HCT116 (cell line): ENCODE results near the gene ADD3. TPM values are rescaled to one million over a fixed set of nuclear protein-coding genes. Genes with fewer than 3 reads are reported as not detected.

Experiments used
- ATAC-seq: fragments of 200-7000 bp; cut with Tn5 transposase; 2 replicates; pipeline ENCODE4 v1.9.1; 2020; ENCODE audit warnings: mild to moderate bottlenecking, moderate library complexity
- BruUV-seq: library from RNA; stranded (reverse); fragments of 400-500 nt; replicated peaks from 2 replicates; lab custom pipeline; 2021; lab: Mats Ljungman, UMichigan
- CTCF ChIA-PET: fragments of 300-600 bp; sonication (Branson Sonifier 250); formaldehyde crosslinking; loops from one replicate; lab custom pipeline; 2021; ENCODE audit warnings: antibody characterized with exemption; lab: Charles Lee
- POLR2A ChIA-PET: fragments of 300-600, 350-600 bp; sonication (Branson Sonifier 250); formaldehyde crosslinking; loops from one replicate; lab custom pipeline; 2021; ENCODE audit warnings: antibody characterized with exemption; lab: Charles Lee
- RAD21 ChIA-PET, 2 experiments: fragments of 300-600 bp; sonication (Branson Sonifier 250); formaldehyde crosslinking; loops; one replicate each; lab custom pipeline; 2023; ENCODE audit warnings: low total read pairs in 2 of 2; ENCODE audit not compliant: uncharacterized antibody in 2 of 2, unreplicated experiment in 2 of 2, low non-redundant PET in 1 of 2; lab: Charles Lee
- DNase-seq: peaks from one replicate; pipeline ENCODE4 v3.0.0-alpha.2; 2010; ENCODE audit warnings: low read depth, low spot score
- H2AFZ ChIP-seq: fragments of 200-600 bp; shearing (Covaris generic), sonication (generic); 2 replicates; pipeline ENCODE4 v1.6.1; 2017; ENCODE audit warnings: low read depth, mixed run types, mixed read lengths, antibody characterized with exemption, low read length; ENCODE audit not compliant: poor library complexity, severe bottlenecking
- H3K27ac ChIP-seq: 2 replicates; pipeline ENCODE4 v1.5.1; 2012; ENCODE audit warnings: low read depth, low read length
- H3K27me3 ChIP-seq: fragments of 200-600 bp; sonication (generic); 2 replicates; pipeline ENCODE4 v1.6.1; 2016; ENCODE audit warnings: mixed run types, low read length, mixed read lengths; ENCODE audit not compliant: insufficient read depth
- H3K36me3 ChIP-seq, 2 experiments: fragments of 200-500 bp in 1 of 2; fragments of 200-600 bp in 1 of 2; sonication (Bioruptor generic) in 1 of 2; sonication (generic) in 1 of 2; 2 replicates each; pipeline versions ENCODE4 v1.5.1 to v1.6.1; 2014 to 2016; ENCODE audit warnings: low read length in 2 of 2, inconsistent platforms in 1 of 2, mixed read lengths in 1 of 2, mixed run types in 1 of 2; ENCODE audit not compliant: insufficient read depth in 2 of 2, control insufficient read depth in 1 of 2
- H3K4me1 ChIP-seq, 2 experiments: fragments of 200-600 bp in 1 of 2; sonication (generic) in 1 of 2; 2 replicates each; pipeline versions ENCODE4 v1.5.1 to v1.6.1; 2012 to 2017; ENCODE audit warnings: low read length in 2 of 2, inconsistent platforms in 1 of 2, mild to moderate bottlenecking in 1 of 2, mixed read lengths in 1 of 2, mixed run types in 1 of 2, moderate library complexity in 1 of 2; ENCODE audit not compliant: insufficient read depth in 2 of 2, control insufficient read depth in 1 of 2
- H3K4me2 ChIP-seq: fragments of 200-600 bp; sonication (generic); 2 replicates; pipeline ENCODE4 v1.6.1; 2017; ENCODE audit warnings: mixed run types, low read length, mixed read lengths
- H3K4me3 ChIP-seq, 2 experiments: fragments of 200-600 bp in 1 of 2; sonication (generic) in 1 of 2; replicated peaks in 1 of 2; 2 replicates each; pipeline ENCODE4 v1.5.1; 2011 to 2016; ENCODE audit warnings: low read length in 2 of 2, control low read depth in 1 of 2, low read depth in 1 of 2, mild to moderate bottlenecking in 1 of 2, mixed read lengths in 1 of 2, mixed run types in 1 of 2
- H3K79me2 ChIP-seq: fragments of 200-600 bp; sonication (generic); 2 replicates; pipeline ENCODE4 v1.6.1; 2017; ENCODE audit warnings: mild to moderate bottlenecking, mixed run types, low read length, moderate library complexity, mixed read lengths; ENCODE audit not compliant: insufficient read depth
- H3K9ac ChIP-seq: fragments of 200-600 bp; sonication (generic); 2 replicates; pipeline ENCODE4 v1.6.1; 2016; ENCODE audit warnings: low read length, mixed read lengths
- H3K9me2 ChIP-seq: fragments of 200-600 bp; sonication (generic), shearing (Covaris generic); 2 replicates; pipeline ENCODE4 v1.6.1; 2017; ENCODE audit warnings: mixed run types, mild to moderate bottlenecking, moderate library complexity; ENCODE audit not compliant: insufficient read depth
- H3K9me3 ChIP-seq, 2 experiments: fragments of 200-500 bp in 1 of 2; fragments of 200-600 bp in 1 of 2; sonication (Bioruptor generic) in 1 of 2; sonication (generic) in 1 of 2; 2 replicates each; pipeline ENCODE4 v1.6.1; 2014 to 2017; ENCODE audit warnings: low read length in 2 of 2, mixed read lengths in 2 of 2, inconsistent platforms in 1 of 2, low read depth in 1 of 2, mild to moderate bottlenecking in 1 of 2, mixed run types in 1 of 2, moderate library complexity in 1 of 2; ENCODE audit not compliant: control insufficient read depth in 1 of 2, insufficient read depth in 1 of 2
- H4K20me1 ChIP-seq: fragments of 200-600 bp; sonication (generic), shearing (Covaris generic); 2 replicates; pipeline ENCODE4 v1.6.1; 2017; ENCODE audit warnings: mixed run types, mild to moderate bottlenecking, moderate library complexity; ENCODE audit not compliant: insufficient read depth
- CBX3 ChIP-seq: IDR thresholded peaks from 2 replicates; pipeline ENCODE4 v1.6.1; 2012; ENCODE audit warnings: low read depth
- CEBPB ChIP-seq: IDR thresholded peaks from 2 replicates; pipeline ENCODE4 v1.6.1; 2012; ENCODE audit warnings: low read depth
- ELF1 ChIP-seq: IDR thresholded peaks from 2 replicates; pipeline ENCODE4 v1.6.1; 2012; ENCODE audit warnings: low read depth, borderline replicate concordance
- EZH2 ChIP-seq: fragments of 200-600 bp; sonication (generic); IDR thresholded peaks from 2 replicates; pipeline ENCODE4 v1.6.1; 2017; ENCODE audit warnings: antibody characterized with exemption, mixed run types
- EZH2phosphoT487 ChIP-seq: fragments of 200-600 bp; IDR thresholded peaks from 2 replicates; pipeline ENCODE4 v1.6.1; 2018; ENCODE audit warnings: antibody characterized with exemption, borderline replicate concordance
- FOSL1 ChIP-seq: IDR thresholded peaks from 2 replicates; pipeline ENCODE4 v1.6.1; 2012; ENCODE audit warnings: low read depth
- POLR2AphosphoS5 ChIP-seq: IDR thresholded peaks from 2 replicates; pipeline ENCODE4 v1.6.1; 2011; ENCODE audit warnings: mild to moderate bottlenecking, low read depth, low read length, moderate library complexity
- RAD21 ChIP-seq: IDR thresholded peaks from 2 replicates; pipeline ENCODE4 v1.6.1; 2012; ENCODE audit warnings: low read depth, mild to moderate bottlenecking
- SP1 ChIP-seq: IDR thresholded peaks from 2 replicates; pipeline ENCODE4 v1.6.1; 2012; ENCODE audit warnings: low read depth
- SRF ChIP-seq: IDR thresholded peaks from 2 replicates; pipeline ENCODE4 v1.6.1; 2012; ENCODE audit warnings: low read depth
- TCF7L2 ChIP-seq: IDR thresholded peaks from 2 replicates; pipeline ENCODE4 v1.7.0; 2011; ENCODE audit warnings: borderline replicate concordance, inconsistent platforms; ENCODE audit not compliant: insufficient read depth, insufficient read length; ENCODE audit errors: extremely low read depth
- ZFX ChIP-seq: fragments of 450-650 bp; IDR thresholded peaks from 2 replicates; pipeline ENCODE4 v1.6.1; 2017
- intact Hi-C: fragments of 100-400 bp; cut with micrococcal nuclease; formaldehyde crosslinking; loops from 2 replicates; pipeline ENCODE4 v1.10.0; 2022
- total RNA-seq: library from RNA; stranded (reverse); gene quantifications from one replicate; pipeline ENCODE4 v1.2.1, GENCODE V29; 2021; ENCODE audit not compliant: unreplicated experiment
- TF ChIP-seq, protein P1 (sequence below): IDR thresholded peaks from 2 replicates; pipeline ENCODE4 v1.6.1; 2012
- TF ChIP-seq, protein P2 (sequence below), 3 experiments: fragments of 200-600 bp in 1 of 3; sonication (generic) in 1 of 3; IDR thresholded peaks in 2 of 3; conservative IDR thresholded peaks in 1 of 3; 2 replicates each; pipeline ENCODE4 v1.5.1; 2012 to 2017; ENCODE audit warnings: low read depth in 2 of 3, low read length in 2 of 3, antibody characterized with exemption in 1 of 3, borderline replicate concordance in 1 of 3, control low read depth in 1 of 3, mild to moderate bottlenecking in 1 of 3, mixed read lengths in 1 of 3, mixed run types in 1 of 3, moderate library complexity in 1 of 3; ENCODE audit not compliant: insufficient read depth in 1 of 3
- TF ChIP-seq, protein P3 (sequence below): IDR thresholded peaks from 2 replicates; pipeline ENCODE4 v1.6.1; 2011; ENCODE audit warnings: mild to moderate bottlenecking, low read length, moderate library complexity; ENCODE audit not compliant: insufficient replicate concordance; ENCODE audit errors: extremely low read depth
- TF ChIP-seq, protein P4 (sequence below): IDR thresholded peaks from 2 replicates; pipeline ENCODE4 v1.6.1; 2012; ENCODE audit warnings: low read depth

The ADD3 gene
- total RNA-seq, 1 experiment from 2014 or later = 41.1 TPM

DNA sequence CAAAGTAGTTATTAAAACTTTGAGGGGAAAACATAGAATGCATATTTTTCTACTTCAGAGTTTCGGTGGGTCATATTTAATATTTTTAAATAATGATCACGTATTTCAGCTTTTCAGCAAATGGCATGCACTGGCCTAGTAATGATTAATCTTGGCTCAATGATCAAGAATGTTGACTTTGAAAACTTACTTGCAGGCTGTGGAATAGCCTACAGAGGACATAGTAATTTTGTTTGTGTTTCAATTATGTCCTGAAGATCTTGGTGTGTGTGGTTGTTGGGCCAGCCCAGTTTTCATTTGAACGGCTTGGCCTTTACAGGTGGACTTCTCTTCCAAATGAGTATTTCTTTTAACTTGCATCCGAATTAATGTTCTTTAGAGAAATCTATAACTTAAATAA, 35.1 kb downstream of the ADD3 start:
- Histone ChIP-seq H4K20me1 (no peaks in the 10 kb centered on the region), H3K79me2 (no peaks in the 10 kb centered on the region), H3K4me1 (no peaks in the 10 kb centered on the region), H3K4me3 (no peak overlapping the region), H3K4me2 (no peak overlapping the region), H3K9me3 (peaks cover 1 to 4% of the 10 kb centered on the region in 2 experiments; a peak in 2 of 4 replicates), H3K27me3 (no peaks in the 10 kb centered on the region), H3K9ac (no peak overlapping the region), H3K9me2 (0 out of 2 replicates have a peak, but pooled peaks cover 3% of the 10 kb centered on the region), H2AFZ (no peak overlapping the region), H3K36me3 (no peaks in the 10 kb centered on the region), H3K27ac (no peak overlapping the region)
- ChIA-PET RAD21 (no interaction called here), POLR2A (no interaction called here), CTCF (no interaction called here)
- BruUV-seq = no TSS peak
- DNase-seq (no peak), ATAC-seq (no peak)
- intact Hi-C loops = no loop called here
- TF ChIP-seq EZH2phosphoT487 (no peak), ELF1 (no peak), SRF (no peak), ZFX (no peak), SP1 (no peak), FOSL1 (no peak), CBX3 (no peak), CEBPB (no peak), EZH2 (no peak), POLR2AphosphoS5 (no peak), RAD21 (no peak), TCF7L2 (no peak)
- TF ChIP-seq, protein P1, sequence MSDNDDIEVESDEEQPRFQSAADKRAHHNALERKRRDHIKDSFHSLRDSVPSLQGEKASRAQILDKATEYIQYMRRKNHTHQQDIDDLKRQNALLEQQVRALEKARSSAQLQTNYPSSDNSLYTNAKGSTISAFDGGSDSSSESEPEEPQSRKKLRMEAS = no peak
- TF ChIP-seq, protein P2, sequence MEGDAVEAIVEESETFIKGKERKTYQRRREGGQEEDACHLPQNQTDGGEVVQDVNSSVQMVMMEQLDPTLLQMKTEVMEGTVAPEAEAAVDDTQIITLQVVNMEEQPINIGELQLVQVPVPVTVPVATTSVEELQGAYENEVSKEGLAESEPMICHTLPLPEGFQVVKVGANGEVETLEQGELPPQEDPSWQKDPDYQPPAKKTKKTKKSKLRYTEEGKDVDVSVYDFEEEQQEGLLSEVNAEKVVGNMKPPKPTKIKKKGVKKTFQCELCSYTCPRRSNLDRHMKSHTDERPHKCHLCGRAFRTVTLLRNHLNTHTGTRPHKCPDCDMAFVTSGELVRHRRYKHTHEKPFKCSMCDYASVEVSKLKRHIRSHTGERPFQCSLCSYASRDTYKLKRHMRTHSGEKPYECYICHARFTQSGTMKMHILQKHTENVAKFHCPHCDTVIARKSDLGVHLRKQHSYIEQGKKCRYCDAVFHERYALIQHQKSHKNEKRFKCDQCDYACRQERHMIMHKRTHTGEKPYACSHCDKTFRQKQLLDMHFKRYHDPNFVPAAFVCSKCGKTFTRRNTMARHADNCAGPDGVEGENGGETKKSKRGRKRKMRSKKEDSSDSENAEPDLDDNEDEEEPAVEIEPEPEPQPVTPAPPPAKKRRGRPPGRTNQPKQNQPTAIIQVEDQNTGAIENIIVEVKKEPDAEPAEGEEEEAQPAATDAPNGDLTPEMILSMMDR (IDR thresholded peaks at IDR 0.05 in 2 of 3, conservative IDR thresholded peaks at IDR 0.05 in 1 of 3; ENCODE audit: borderline replicate concordance in 1 of 3, insufficient read depth in 1 of 3, low read depth in 2 of 3, low read length in 2 of 3) = no peak
- TF ChIP-seq, protein P3, sequence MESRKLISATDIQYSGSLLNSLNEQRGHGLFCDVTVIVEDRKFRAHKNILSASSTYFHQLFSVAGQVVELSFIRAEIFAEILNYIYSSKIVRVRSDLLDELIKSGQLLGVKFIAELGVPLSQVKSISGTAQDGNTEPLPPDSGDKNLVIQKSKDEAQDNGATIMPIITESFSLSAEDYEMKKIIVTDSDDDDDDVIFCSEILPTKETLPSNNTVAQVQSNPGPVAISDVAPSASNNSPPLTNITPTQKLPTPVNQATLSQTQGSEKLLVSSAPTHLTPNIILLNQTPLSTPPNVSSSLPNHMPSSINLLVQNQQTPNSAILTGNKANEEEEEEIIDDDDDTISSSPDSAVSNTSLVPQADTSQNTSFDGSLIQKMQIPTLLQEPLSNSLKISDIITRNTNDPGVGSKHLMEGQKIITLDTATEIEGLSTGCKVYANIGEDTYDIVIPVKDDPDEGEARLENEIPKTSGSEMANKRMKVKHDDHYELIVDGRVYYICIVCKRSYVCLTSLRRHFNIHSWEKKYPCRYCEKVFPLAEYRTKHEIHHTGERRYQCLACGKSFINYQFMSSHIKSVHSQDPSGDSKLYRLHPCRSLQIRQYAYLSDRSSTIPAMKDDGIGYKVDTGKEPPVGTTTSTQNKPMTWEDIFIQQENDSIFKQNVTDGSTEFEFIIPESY = no peak
- TF ChIP-seq, protein P4, sequence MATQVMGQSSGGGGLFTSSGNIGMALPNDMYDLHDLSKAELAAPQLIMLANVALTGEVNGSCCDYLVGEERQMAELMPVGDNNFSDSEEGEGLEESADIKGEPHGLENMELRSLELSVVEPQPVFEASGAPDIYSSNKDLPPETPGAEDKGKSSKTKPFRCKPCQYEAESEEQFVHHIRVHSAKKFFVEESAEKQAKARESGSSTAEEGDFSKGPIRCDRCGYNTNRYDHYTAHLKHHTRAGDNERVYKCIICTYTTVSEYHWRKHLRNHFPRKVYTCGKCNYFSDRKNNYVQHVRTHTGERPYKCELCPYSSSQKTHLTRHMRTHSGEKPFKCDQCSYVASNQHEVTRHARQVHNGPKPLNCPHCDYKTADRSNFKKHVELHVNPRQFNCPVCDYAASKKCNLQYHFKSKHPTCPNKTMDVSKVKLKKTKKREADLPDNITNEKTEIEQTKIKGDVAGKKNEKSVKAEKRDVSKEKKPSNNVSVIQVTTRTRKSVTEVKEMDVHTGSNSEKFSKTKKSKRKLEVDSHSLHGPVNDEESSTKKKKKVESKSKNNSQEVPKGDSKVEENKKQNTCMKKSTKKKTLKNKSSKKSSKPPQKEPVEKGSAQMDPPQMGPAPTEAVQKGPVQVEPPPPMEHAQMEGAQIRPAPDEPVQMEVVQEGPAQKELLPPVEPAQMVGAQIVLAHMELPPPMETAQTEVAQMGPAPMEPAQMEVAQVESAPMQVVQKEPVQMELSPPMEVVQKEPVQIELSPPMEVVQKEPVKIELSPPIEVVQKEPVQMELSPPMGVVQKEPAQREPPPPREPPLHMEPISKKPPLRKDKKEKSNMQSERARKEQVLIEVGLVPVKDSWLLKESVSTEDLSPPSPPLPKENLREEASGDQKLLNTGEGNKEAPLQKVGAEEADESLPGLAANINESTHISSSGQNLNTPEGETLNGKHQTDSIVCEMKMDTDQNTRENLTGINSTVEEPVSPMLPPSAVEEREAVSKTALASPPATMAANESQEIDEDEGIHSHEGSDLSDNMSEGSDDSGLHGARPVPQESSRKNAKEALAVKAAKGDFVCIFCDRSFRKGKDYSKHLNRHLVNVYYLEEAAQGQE = no peak
